Heart left ventricle (tissue), 13 donors: ENCODE measurements around the gene AKAP9.
"Not testable (repeated sequence)": the region's sequence is repeated elsewhere in the genome, so short reads cannot be mapped to it uniquely, and the experiment has no call there.

Experiments used
- CTCF ChIP-seq, 12 donors: fragments of 200-600 bp; sonication (generic) in 4 of 12; IDR thresholded peaks; one replicate each; pipeline versions ENCODE4 v1.5.0 to v1.8.0; 2018 to 2022; ENCODE audit warnings: antibody characterized with exemption in 12 of 12, mild to moderate bottlenecking in 5 of 12
- POLR2A ChIP-seq, 2 donors: fragments of 450-650 bp; IDR thresholded peaks; one replicate each; pipeline ENCODE4 v1.6.1; 2017; ENCODE audit warnings: antibody characterized with exemption in 2 of 2, mild to moderate bottlenecking in 2 of 2, moderate library complexity in 2 of 2
- donor health status: ischemic (EF 13 %, LVEDD 7.1; RV severe dilation, severe dysfunction).
- donor health status: DM: no; HTN: yes; CAD: no.
- donor health status: DM: no; HTN: no; CAD: no.
- donor health status: ischemic (EF 25% LVEDD 6.9; RV normal size, moderate dysfunction).
- donor health status: ischemic (EF 25% LVEDD 5.7; RV mildly dilated, moderate dysfunction).
- donor health status: ischemic (EF 35%, LVEDD 5.7; RV mildly dilated, moderate dysfunction).
- donor health status: nonischemic (EF 11% LVEDD 7.7; RV severe dilation, severe dysfunction).
- donor health status: DM: yes; HTN: yes; CAD: no.
- donor health status: PGD.
- donor health status: ischemic (EF 29% LVEDD 5.4; RV normal size, mild dysfunction).
- donor health status: nonischemic (EF 23%, LVEDD 6.1; RV moderate dilation, normal function).

GRCh38 chr7:92026635-92027034, 86.0 kb downstream of the AKAP9 start:
- TF ChIP-seq CTCF, POLR2A (IDR thresholded peaks at IDR 0.05): not testable (repeated sequence)
